Upper lobe of left lung (tissue), 6 donors: Measurements from ENCODE around the gene SLC6A18. TPM values are rescaled to one million over a fixed set of nuclear protein-coding genes. Genes with fewer than 3 reads are reported as not detected.

Experiments
- ATAC-seq, 2 donors: fragments of 200-7000 bp; cut with Tn5 transposase; one replicate each; pipeline ENCODE4 v1.9.1; 2022; ENCODE audit warnings: mild to moderate bottlenecking in 2 of 2, moderate library complexity in 2 of 2; ENCODE audit not compliant: low FRiP score in 2 of 2
- DNase-seq, 2 donors: peaks; one replicate each; pipeline ENCODE4 v3.0.0-alpha.2; 2019 to 2020
- H3K27ac ChIP-seq, 4 donors: fragments of 200-600 bp; sonication (generic); one replicate each; pipeline ENCODE4 v1.5.1; 2016 to 2019
- H3K27me3 ChIP-seq, 4 donors: fragments of 200-600 bp; sonication (generic); one replicate each; pipeline ENCODE4 v1.5.1; 2017 to 2019
- H3K36me3 ChIP-seq, 4 donors: fragments of 200-600 bp; sonication (generic); one replicate each; pipeline ENCODE4 v1.5.1; 2016 to 2019
- H3K4me1 ChIP-seq, 4 donors: fragments of 200-600 bp; sonication (generic); one replicate each; pipeline ENCODE4 v1.5.1; 2018 to 2019
- H3K4me3 ChIP-seq, 4 donors: fragments of 200-600 bp; sonication (generic); one replicate each; pipeline ENCODE4 v1.5.1; 2017 to 2019; ENCODE audit warnings: mild to moderate bottlenecking in 2 of 4, moderate library complexity in 1 of 4
- H3K9me3 ChIP-seq, 4 donors: fragments of 200-600 bp; sonication (generic); one replicate each; pipeline ENCODE4 v1.5.1; 2018 to 2019
- EP300 ChIP-seq, 4 donors: sonication (generic); formaldehyde crosslinking; IDR thresholded peaks; one replicate each; pipeline ENCODE4 v1.5.1; 2017; ENCODE audit warnings: antibody characterized with exemption in 4 of 4, control low read depth in 2 of 4
- POLR2A ChIP-seq, 4 donors: fragments of 450-650 bp; IDR thresholded peaks; one replicate each; pipeline ENCODE4 v1.5.1; 2016 to 2017; ENCODE audit warnings: antibody characterized with exemption in 4 of 4, mild to moderate bottlenecking in 2 of 4
- POLR2AphosphoS5 ChIP-seq, 2 donors: sonication (generic); formaldehyde crosslinking; IDR thresholded peaks; one replicate each; pipeline ENCODE4 v1.5.1; 2017; ENCODE audit warnings: antibody characterized with exemption in 2 of 2
- WGBS, 2 donors: methylation state at CpG; one replicate each; pipeline ENCODE4 v1.1.5; 2017 to 2018; 5-methylcytosine and 5-hydroxymethylcytosine counted together
- total RNA-seq, 6 donors: library from RNA; depleted of rRNA in 4 of 6; stranded (reverse); fragments of >200 nt in 4 of 6; gene quantifications; one replicate each; pipeline versions ENCODE4 v1.1.0 to v1.2.1, GENCODE V29; 2016 to 2021
- TF ChIP-seq, protein P1 (sequence below), 6 experiments: fragments of 450-650 bp in 4 of 6; fragments of 200-600 bp in 2 of 6; sonication (generic) in 2 of 6; IDR thresholded peaks; one replicate each; pipeline ENCODE4 v1.5.1; 2016 to 2019; ENCODE audit warnings: antibody characterized with exemption in 6 of 6
- donor health status: DM: no; HTN: no; CAD: no; lungs with moderate emphysema.
- donor health status: DM: no; HTN: yes; CAD: no; lungs with severe emphysema.

The SLC6A18 gene
- total RNA-seq, 6 donors from 2014 or later: not detected

DNA sequence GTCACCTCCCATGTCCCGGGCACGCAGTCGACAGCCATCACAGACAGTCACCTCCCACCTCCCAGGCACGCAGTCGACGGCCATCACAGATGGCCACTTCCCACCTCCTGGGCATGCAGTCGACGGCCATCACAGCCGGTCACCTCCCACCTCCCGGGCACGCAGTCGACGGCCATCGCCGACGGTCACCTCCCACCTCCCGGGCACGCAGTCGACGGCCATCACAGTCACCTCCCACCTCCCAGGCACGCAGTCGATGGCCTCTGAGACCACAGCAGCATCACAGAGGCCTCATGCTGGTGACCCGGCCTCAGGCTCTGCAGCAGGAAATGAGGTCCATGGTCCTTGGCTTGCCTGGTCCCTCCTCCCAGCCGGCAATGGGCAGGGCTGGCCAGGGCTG, 29.3 kb upstream of the SLC6A18 start:
- TF ChIP-seq POLR2AphosphoS5 (IDR thresholded peaks at IDR 0.05): no peak
- Histone ChIP-seq H3K4me3 (no peak overlapping the region), H3K27ac (no peak overlapping the region), H3K36me3 (no peaks in the 10 kb centered on the region), H3K4me1 (no peaks in the 10 kb centered on the region), H3K27me3 (no peaks in the 10 kb centered on the region), H3K9me3 (no peaks in the 10 kb centered on the region)
- ATAC-seq (no peak), DNase-seq (peak in 1 of 2 donors; percentile 64)
- WGBS, 2 donors: 69 to 82% methylated on average over 7 to 15 of the region's 24 CpGs

DNA sequence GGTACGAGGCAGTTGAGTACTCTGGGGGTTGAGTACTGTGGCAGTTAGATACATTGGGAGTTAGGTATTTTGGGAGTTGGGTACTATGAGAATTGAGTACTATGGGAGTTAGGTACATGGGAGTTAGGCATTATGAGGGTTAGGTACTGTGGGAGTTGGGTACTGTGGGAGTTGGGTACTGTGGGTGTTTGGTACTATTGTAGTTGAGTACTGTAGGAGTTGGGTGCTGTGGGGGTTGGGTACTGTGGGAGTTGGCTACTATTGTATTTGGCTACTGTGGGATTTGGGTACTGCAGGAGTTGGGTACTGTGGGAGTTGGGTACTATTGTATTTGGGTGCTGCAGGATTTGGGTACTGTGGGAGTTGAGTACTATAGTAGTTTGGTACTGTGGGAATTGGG, 28.6 kb upstream of the SLC6A18 start:
- TF ChIP-seq POLR2AphosphoS5 (IDR thresholded peaks at IDR 0.05): no peak
- no peak for TF ChIP-seq EP300 (IDR thresholded peaks at IDR 0.05)
- TF ChIP-seq POLR2A (IDR thresholded peaks at IDR 0.05): no peak
- TF ChIP-seq, protein P1, sequence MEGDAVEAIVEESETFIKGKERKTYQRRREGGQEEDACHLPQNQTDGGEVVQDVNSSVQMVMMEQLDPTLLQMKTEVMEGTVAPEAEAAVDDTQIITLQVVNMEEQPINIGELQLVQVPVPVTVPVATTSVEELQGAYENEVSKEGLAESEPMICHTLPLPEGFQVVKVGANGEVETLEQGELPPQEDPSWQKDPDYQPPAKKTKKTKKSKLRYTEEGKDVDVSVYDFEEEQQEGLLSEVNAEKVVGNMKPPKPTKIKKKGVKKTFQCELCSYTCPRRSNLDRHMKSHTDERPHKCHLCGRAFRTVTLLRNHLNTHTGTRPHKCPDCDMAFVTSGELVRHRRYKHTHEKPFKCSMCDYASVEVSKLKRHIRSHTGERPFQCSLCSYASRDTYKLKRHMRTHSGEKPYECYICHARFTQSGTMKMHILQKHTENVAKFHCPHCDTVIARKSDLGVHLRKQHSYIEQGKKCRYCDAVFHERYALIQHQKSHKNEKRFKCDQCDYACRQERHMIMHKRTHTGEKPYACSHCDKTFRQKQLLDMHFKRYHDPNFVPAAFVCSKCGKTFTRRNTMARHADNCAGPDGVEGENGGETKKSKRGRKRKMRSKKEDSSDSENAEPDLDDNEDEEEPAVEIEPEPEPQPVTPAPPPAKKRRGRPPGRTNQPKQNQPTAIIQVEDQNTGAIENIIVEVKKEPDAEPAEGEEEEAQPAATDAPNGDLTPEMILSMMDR (IDR thresholded peaks at IDR 0.05): no peak
- Histone ChIP-seq H3K4me1 (no peaks in the 10 kb centered on the region), H3K9me3 (no peaks in the 10 kb centered on the region), H3K4me3 (no peak overlapping the region), H3K36me3 (no peaks in the 10 kb centered on the region), H3K27ac (no peak overlapping the region), H3K27me3 (no peaks in the 10 kb centered on the region)
- WGBS, 2 donors: 73 to 75% methylated on average over 1 of the region's 1 CpG
- no peak for ATAC-seq
- DNase-seq: no peak

DNA sequence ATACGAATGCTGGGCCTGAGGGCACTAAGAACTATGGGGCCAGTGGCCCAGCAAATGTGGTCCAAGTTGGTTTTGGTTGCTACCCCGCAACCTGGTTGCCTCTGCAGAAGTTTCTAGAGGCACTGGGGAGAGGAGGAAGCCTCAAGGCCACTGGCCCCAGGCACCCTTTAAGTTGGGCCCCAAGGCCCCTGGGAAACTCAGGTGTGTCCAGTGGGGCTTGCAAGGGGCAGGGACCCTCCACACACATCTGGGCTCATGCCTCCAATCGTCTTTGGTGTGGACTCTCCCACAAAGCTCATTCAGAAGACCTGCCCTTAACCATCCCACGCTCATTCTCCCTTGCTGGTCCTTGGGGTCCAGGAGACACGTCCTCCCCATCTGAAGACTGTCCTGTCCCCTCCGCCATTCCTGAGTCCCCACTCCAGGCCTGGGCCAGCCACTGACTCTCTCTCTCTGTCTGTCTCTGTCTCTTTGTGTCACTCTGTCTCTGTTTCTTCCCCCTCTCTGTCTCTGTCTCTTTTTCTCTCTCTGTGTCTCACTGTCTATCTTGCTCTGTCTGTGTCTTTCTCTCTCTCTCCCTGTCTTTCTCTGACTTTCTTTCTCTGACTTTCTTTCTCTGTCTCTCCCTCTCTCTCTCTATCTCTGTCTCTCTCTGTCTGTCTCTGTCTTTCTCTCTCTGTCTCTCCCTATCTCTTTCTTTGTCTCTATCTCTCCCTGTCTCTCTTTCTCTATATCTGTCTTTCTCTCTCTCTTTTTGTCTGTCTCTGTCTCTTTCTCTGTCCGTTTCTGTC, 27.1 kb upstream of the SLC6A18 start:
- Histone ChIP-seq H3K4me1 (no peaks in the 10 kb centered on the region), H3K27me3 (no peaks in the 10 kb centered on the region), H3K9me3 (no peaks in the 10 kb centered on the region), H3K36me3 (no peaks in the 10 kb centered on the region), H3K27ac (no peak overlapping the region), H3K4me3 (no peak overlapping the region)
- no peak for DNase-seq
- no peak for ATAC-seq
- TF ChIP-seq, protein P1 (IDR thresholded peaks at IDR 0.05): no peak
- TF ChIP-seq POLR2AphosphoS5 (IDR thresholded peaks at IDR 0.05) (no peak), POLR2A (IDR thresholded peaks at IDR 0.05) (no peak), EP300 (IDR thresholded peaks at IDR 0.05) (no peak)
- WGBS, 2 donors: 83 to 92% methylated on average over 6 to 7 of the region's 7 CpGs

DNA sequence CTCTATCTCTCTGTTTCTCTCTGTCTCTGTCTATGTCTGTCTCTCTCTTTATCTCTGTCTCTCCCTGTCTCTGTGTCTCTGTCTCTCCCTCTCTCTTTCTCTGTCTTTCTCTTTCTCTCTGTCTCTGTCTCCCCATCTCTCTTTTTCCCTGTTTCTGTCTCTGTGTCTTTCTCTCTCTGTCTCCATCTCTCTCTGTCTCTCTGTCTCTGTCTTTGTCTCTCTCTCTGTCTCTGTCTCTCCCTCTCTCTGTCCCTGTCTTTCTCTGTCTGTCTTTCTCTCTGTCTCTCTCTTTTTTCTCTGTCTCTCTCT, 25.9 kb upstream of the SLC6A18 start:
- no peaks in the 10 kb centered on the region for H3K4me1 ChIP-seq
- DNase-seq: no peak
- H3K4me3 ChIP-seq: no peak overlapping the region
- no peak for TF ChIP-seq EP300 (IDR thresholded peaks at IDR 0.05)
- TF ChIP-seq POLR2A (IDR thresholded peaks at IDR 0.05): no peak
- no peak for TF ChIP-seq POLR2AphosphoS5 (IDR thresholded peaks at IDR 0.05)
- TF ChIP-seq, protein P1 (IDR thresholded peaks at IDR 0.05): no peak
- H3K27me3 ChIP-seq: no peaks in the 10 kb centered on the region
- no peak overlapping the region for H3K27ac ChIP-seq
- no peaks in the 10 kb centered on the region for H3K36me3 ChIP-seq
- ATAC-seq: no peak
- no peaks in the 10 kb centered on the region for H3K9me3 ChIP-seq

DNA sequence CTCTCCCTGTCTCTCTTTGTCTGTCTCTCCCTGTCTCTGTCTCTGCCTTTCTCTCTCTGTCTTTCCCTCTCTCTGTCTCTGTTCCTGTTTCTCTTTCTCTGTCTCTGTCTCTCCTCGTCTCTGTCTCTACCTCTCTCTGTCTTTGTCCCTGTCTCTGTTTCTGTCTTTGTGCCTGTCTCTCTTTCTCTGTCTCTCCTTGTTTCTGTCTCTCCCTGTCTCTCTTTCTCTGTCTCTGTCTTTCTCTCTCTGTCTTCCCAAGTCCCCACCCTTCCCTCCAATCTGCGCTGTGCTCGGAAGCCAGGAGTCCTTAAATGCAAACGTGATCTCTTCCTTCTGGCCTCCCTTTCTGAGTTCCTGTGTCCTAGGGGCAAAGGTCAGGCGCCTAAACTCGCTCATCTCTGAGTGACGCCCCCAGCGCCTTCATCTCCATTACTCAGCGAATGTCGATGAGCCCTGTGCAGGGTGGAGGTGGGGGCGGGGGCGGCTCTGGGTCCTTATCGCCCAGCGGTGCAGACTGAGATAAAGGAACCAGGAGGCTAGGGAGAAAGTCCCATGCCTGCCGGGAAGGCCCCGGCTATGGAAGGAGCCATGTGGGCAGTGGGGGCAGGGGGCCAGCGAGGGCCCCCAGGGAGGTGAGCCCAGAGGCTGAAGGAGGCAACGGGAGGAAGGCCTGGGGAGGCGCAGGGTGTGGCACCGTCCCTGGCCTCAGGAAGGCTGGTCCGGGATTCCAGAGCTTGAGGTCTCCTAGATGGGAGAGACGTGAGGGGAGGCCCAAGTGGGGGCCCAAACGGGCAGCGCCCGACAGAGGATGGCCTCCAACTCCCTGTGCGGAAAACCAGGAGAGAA, 25.3 kb upstream of the SLC6A18 start:
- Histone ChIP-seq H3K36me3 (no peaks in the 10 kb centered on the region), H3K4me1 (peaks cover 0 to under 1% (median 0%) of the 10 kb centered on the region in 4 donors), H3K27ac (no peak overlapping the region), H3K9me3 (no peaks in the 10 kb centered on the region), H3K4me3 (no peak overlapping the region), H3K27me3 (no peaks in the 10 kb centered on the region)
- DNase-seq: peak in 1 of 2 donors; percentile 66
- TF ChIP-seq POLR2AphosphoS5 (IDR thresholded peaks at IDR 0.05): no peak
- 47 to 55% methylated on average over 17 to 23 of the region's 26 CpGs for WGBS, 2 donors
- no peak for ATAC-seq
